Mesendoderm (in vitro differentiated cells): ENCODE results near the gene MGMT.

Source experiments
- DNase-seq: peaks from one replicate; pipeline ENCODE4 v3.0.0; 2013
- H2AK5ac ChIP-seq: 2 replicates; pipeline ENCODE4 v1.6.1; 2013; ENCODE audit warnings: low read length, inconsistent platforms
- H2BK120ac ChIP-seq: 2 replicates; pipeline ENCODE4 v1.6.1; 2013; ENCODE audit warnings: low read depth, mild to moderate bottlenecking, low read length, moderate library complexity, mixed read lengths
- H2BK15ac ChIP-seq: replicated peaks from 2 replicates; pipeline ENCODE4 v1.6.1; 2013; ENCODE audit warnings: low read depth, mild to moderate bottlenecking, moderate library complexity
- H2BK5ac ChIP-seq: 2 replicates; pipeline ENCODE4 v1.6.1; 2013; ENCODE audit warnings: low read length, inconsistent platforms
- H3K18ac ChIP-seq: 2 replicates; pipeline ENCODE4 v1.6.1; 2013; ENCODE audit warnings: mild to moderate bottlenecking, low read length, mixed read lengths
- H3K23ac ChIP-seq: one replicate; pipeline ENCODE4 v1.6.1; 2013; ENCODE audit warnings: low read length
- H3K27ac ChIP-seq: 2 replicates; pipeline ENCODE4 v1.5.1; 2013; ENCODE audit warnings: low read depth, mild to moderate bottlenecking, inconsistent platforms, low read length, moderate library complexity
- H3K27me3 ChIP-seq: 2 replicates; pipeline ENCODE4 v1.6.1; 2013; ENCODE audit warnings: low read length, control low read depth, mild to moderate bottlenecking, inconsistent platforms; ENCODE audit not compliant: insufficient read depth, poor library complexity
- H3K36me3 ChIP-seq: 2 replicates; pipeline ENCODE4 v1.6.1; 2013; ENCODE audit warnings: low read length, inconsistent platforms; ENCODE audit not compliant: control insufficient read depth, insufficient read depth
- H3K4ac ChIP-seq: one replicate; pipeline ENCODE4 v1.6.1; 2013; ENCODE audit warnings: low read depth, mild to moderate bottlenecking, low read length, moderate library complexity
- H3K4me1 ChIP-seq: 2 replicates; pipeline ENCODE4 v1.6.1; 2013; ENCODE audit warnings: low read depth, low read length, inconsistent platforms; ENCODE audit not compliant: control insufficient read depth
- H3K4me2 ChIP-seq: 2 replicates; pipeline ENCODE4 v1.6.1; 2013; ENCODE audit warnings: low read length
- H3K4me3 ChIP-seq: 2 replicates; pipeline ENCODE4 v1.5.1; 2013; ENCODE audit warnings: mild to moderate bottlenecking, low read length
- H3K56ac ChIP-seq: one replicate; pipeline ENCODE4 v1.6.1; 2013; ENCODE audit warnings: low read length
- H3K79me1 ChIP-seq: 2 replicates; pipeline ENCODE4 v1.6.1; 2013; ENCODE audit warnings: low read length, inconsistent platforms
- H3K79me2 ChIP-seq: 2 replicates; pipeline ENCODE4 v1.6.1; 2013; ENCODE audit warnings: mild to moderate bottlenecking, low read length; ENCODE audit not compliant: control insufficient read depth, insufficient read depth
- H3K9ac ChIP-seq: 2 replicates; pipeline ENCODE4 v1.6.1; 2013; ENCODE audit warnings: low read length, inconsistent platforms
- H4K5ac ChIP-seq: one replicate; pipeline ENCODE4 v1.6.1; 2013; ENCODE audit warnings: low read length
- H4K8ac ChIP-seq: one replicate; pipeline ENCODE4 v1.6.1; 2013; ENCODE audit warnings: low read depth, mild to moderate bottlenecking, control low read depth, low read length, moderate library complexity
- WGBS: extraction: QIAGEN DNeasy Blood & Tissue Kit; methylation state at CpG from one replicate; pipeline ENCODE4 v1.1.7; 2013; ENCODE audit warnings: low lambda C conversion rate, missing lambda C conversion rate; ENCODE audit not compliant: insufficient coverage; ENCODE audit errors: extremely low coverage; 5-methylcytosine and 5-hydroxymethylcytosine counted together

The MGMT gene

DNA sequence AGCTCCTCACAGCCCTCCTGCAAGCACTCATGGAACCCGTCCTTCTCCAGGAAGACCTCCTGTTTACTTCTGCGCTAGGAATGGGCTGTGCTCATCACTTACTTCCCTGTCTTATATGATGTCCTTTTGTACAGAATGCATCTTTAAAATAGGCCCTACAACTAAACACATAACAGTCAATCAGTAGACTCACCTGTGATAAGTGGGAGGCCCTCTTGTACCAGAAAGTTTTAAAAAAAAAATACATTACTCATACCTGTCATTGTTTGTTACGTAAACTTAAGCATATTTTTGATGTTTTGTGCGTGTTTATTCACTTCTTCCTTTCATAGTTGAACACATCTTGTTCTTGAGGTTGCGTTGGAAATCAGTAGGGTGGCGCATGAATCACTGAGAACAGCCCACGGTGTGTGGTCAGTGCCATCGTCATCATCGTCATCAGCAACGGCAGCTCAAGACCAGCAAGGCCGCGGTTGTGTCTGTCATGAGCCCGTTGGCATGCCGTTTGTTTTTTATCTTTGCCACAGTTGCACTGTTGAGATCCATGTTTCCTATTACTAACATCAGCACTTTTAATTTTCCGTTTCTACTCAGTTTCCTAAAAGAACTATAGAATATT lies 232.8 kb downstream of the MGMT start:
- no peak for DNase-seq
- no peaks in the 10 kb centered on the region for H3K27me3 ChIP-seq
- no peak overlapping the region for H4K5ac ChIP-seq
- no peak overlapping the region for H3K18ac ChIP-seq
- no peaks in the 10 kb centered on the region for H3K79me1 ChIP-seq
- no peak overlapping the region for H2BK120ac ChIP-seq
- no peak overlapping the region for H4K8ac ChIP-seq
- no peak overlapping the region for H2BK15ac ChIP-seq
- no peak overlapping the region for H3K27ac ChIP-seq
- H3K4ac ChIP-seq = no peak overlapping the region
- H3K23ac ChIP-seq = no peak overlapping the region
- no peak overlapping the region for H3K56ac ChIP-seq
- no peaks in the 10 kb centered on the region for H3K36me3 ChIP-seq
- H3K9ac ChIP-seq = no peak overlapping the region
- no CpG with 5 or more reads among the region's 15 CpGs for WGBS
- no peak overlapping the region for H2BK5ac ChIP-seq
- no peak overlapping the region for H2AK5ac ChIP-seq
- H3K79me2 ChIP-seq = no peaks in the 10 kb centered on the region
- H3K4me3 ChIP-seq = no peak overlapping the region
- no peak overlapping the region for H3K4me2 ChIP-seq
- H3K4me1 ChIP-seq = no peaks in the 10 kb centered on the region

GRCh38 chr10:129702605-129703004 lies 235.6 kb downstream of the MGMT start:
- Histone ChIP-seq H3K56ac (no peak overlapping the region), H2AK5ac (no peak overlapping the region), H3K27ac (no peak overlapping the region), H3K27me3 (no peaks in the 10 kb centered on the region), H2BK5ac (no peak overlapping the region), H3K4me1 (no peaks in the 10 kb centered on the region), H3K4me3 (no peak overlapping the region), H3K23ac (no peak overlapping the region), H4K8ac (no peak overlapping the region), H2BK120ac (no peak overlapping the region), H3K79me2 (no peaks in the 10 kb centered on the region), H3K4me2 (no peak overlapping the region), H2BK15ac (no peak overlapping the region), H3K9ac (no peak overlapping the region), H4K5ac (no peak overlapping the region), H3K18ac (no peak overlapping the region), H3K36me3 (no peaks in the 10 kb centered on the region), H3K4ac (no peak overlapping the region), H3K79me1 (no peaks in the 10 kb centered on the region)
- no CpG with 5 or more reads among the region's 17 CpGs for WGBS
- DNase-seq = no peak

DNA sequence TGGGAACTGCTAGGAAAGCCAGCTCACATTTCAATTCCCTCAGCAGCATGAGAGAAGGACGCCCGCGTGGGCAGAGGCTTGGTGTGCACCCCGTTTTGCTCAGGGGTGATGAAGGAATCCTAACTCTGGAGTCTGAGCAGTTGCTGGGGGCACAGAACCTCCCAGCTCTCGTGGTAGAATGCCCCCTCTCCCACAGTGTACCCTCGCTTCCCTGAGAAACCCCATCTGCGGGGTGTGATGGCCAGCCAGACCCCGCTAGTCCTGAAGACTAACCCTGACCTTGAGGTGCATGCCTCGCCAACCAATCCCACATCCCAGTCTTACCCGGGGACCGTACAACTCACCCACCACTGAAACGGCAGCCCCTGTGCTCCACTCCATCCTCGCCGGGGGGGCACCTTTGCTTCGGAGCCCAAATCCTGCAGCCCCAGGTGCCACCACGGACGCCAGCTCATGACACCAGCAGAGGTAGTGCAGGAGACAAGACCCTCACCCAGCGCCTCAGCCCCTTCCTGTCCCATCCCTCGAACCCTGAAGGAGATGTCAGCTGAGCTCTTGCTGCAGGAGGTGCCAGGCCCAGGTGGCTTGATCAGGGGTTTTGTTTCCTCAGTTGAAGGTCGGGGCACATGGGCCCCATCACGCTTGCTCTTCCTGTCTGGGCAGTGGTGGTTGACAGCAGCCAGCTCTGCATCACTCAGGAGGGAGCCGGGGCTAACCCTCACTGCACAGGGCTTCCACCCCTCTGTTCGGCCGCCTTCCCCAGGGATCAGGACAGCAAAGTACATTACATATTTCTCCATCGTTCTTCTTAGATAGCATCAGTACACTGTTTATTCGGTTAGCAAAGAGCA lies 236.5 kb downstream of the MGMT start:
- Histone ChIP-seq H3K18ac (no peak overlapping the region), H2BK120ac (no peak overlapping the region), H3K36me3 (no peaks in the 10 kb centered on the region)

GRCh38 chr10:129704225-129704624 lies 237.2 kb downstream of the MGMT start:
- Histone ChIP-seq H3K18ac (no peak overlapping the region), H2AK5ac (no peak overlapping the region), H3K36me3 (no peaks in the 10 kb centered on the region), H3K4me3 (no peak overlapping the region), H3K56ac (no peak overlapping the region), H3K4me1 (no peaks in the 10 kb centered on the region), H2BK15ac (no peak overlapping the region), H3K4ac (no peak overlapping the region), H4K8ac (no peak overlapping the region), H4K5ac (no peak overlapping the region), H2BK120ac (no peak overlapping the region), H3K27ac (no peak overlapping the region), H3K79me1 (no peaks in the 10 kb centered on the region), H3K27me3 (no peaks in the 10 kb centered on the region), H3K79me2 (no peaks in the 10 kb centered on the region), H3K4me2 (no peak overlapping the region), H3K23ac (no peak overlapping the region), H3K9ac (no peak overlapping the region), H2BK5ac (no peak overlapping the region)
- no peak for DNase-seq
- WGBS = no CpG with 5 or more reads among the region's 16 CpGs

More for the DNA sequence above, 236.5 kb downstream of the MGMT start:
- Histone ChIP-seq H4K8ac (no peak overlapping the region), H3K9ac (no peak overlapping the region), H3K4me1 (no peaks in the 10 kb centered on the region), H3K4me3 (no peak overlapping the region), H3K23ac (no peak overlapping the region), H3K4me2 (no peak overlapping the region), H2BK5ac (no peak overlapping the region), H3K79me1 (no peaks in the 10 kb centered on the region), H3K56ac (no peak overlapping the region), H2AK5ac (no peak overlapping the region), H3K27ac (no peak overlapping the region), H3K79me2 (no peaks in the 10 kb centered on the region), H4K5ac (no peak overlapping the region), H2BK15ac (no peak overlapping the region), H3K4ac (no peak overlapping the region), H3K27me3 (no peaks in the 10 kb centered on the region)
- DNase-seq = no peak
- no CpG with 5 or more reads among the region's 26 CpGs for WGBS

- Histone ChIP-seq H4K5ac (no peak overlapping the region), H3K4me1 (no peaks in the 10 kb centered on the region), H3K56ac (no peak overlapping the region), H2BK5ac (no peak overlapping the region), H2BK120ac (no peak overlapping the region), H3K9ac (no peak overlapping the region), H2AK5ac (no peak overlapping the region), H2BK15ac (no peak overlapping the region), H3K79me2 (no peaks in the 10 kb centered on the region), H3K36me3 (no peaks in the 10 kb centered on the region), H3K4me2 (no peak overlapping the region), H3K23ac (no peak overlapping the region), H3K79me1 (no peaks in the 10 kb centered on the region), H3K27me3 (no peaks in the 10 kb centered on the region), H3K27ac (no peak overlapping the region), H3K18ac (no peak overlapping the region), H3K4ac (no peak overlapping the region), H4K8ac (no peak overlapping the region), H3K4me3 (no peak overlapping the region)
- WGBS = no CpG with 5 or more reads among the region's 25 CpGs
- no peak for DNase-seq
These were observed 237.9 kb downstream of the MGMT start for GRCh38 chr10:129704786-129705525.
